HL-60/S4 treated with retinoic acid at 250 ng/mL for 4 days and 3 days (cell line): Measurements from ENCODE around the gene SYNGR4.
"Not testable (repeated sequence)": the region's sequence is repeated elsewhere in the genome, so short reads cannot be mapped to it uniquely, and the experiment has no call there.

Experiments used
- in situ Hi-C: fragments of 300-500 bp; cut with MboI; formaldehyde crosslinking; loops from 2 replicates; pipeline ENCODE4 v1.7.0; 2022; ENCODE audit warnings: low sequenced_read_pairs

The SYNGR4 gene

DNA sequence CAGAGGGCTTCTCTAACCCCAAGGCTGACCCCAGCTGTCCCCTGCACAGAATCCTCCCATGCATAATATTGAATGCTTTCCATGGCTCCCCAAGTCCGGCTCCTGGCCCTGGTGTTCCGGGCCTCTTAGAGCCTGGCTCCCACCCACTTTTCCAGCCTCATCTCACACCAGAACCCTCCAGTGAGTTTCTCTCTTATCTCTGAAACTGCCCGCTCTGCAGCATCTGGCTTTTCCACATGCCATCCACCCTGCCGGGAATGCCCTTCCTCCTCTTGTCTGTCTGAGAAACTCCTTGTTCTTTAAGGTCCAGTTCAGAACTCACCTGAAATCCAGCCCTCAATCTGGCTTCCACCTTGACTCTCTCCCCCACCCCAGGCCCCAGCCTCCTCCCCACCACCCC lies 6.8 kb downstream of the SYNGR4 start:
- in situ Hi-C loops = no loop called here

DNA sequence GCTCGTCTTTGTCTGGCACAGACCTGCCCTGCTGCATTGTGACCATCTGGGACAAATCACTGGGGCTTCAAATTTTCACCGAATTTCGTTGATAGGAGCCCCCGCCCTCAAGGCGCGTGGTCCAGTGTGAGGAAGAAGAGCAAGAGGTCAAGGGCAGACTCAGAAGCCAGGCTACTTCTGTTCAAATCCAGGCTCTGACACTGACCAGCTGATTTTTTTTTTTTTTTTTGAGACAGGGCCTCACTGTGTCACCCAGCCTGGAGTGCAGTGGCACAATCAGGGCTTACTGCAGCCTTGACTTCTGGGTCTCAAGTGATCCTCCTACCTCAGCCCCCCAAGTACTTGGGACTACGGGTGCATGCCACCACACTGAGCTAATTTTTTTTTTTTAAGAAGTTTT lies 7.2 kb downstream of the SYNGR4 start:
- in situ Hi-C loops = no loop called here

DNA sequence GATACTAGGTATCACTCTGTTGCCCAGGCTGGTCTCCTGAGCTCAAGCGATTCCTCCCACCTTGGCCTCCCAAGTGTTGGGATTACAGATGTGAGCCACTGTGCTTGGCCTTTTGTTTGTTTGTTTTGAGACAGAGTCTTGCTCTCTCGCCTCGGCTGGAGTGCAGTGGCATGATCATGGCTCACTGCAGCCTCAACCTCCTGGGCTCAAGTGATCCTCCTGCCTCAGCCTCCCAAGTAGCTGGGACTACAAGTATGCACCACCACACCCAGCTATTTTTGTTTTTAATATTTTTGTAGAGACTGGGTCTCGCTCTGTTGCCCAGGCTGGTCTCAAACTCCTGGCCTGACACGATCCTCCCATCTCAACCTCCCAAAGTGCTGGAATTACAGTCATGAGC lies 7.6 kb downstream of the SYNGR4 start:
- in situ Hi-C loops = not testable (repeated sequence)

DNA sequence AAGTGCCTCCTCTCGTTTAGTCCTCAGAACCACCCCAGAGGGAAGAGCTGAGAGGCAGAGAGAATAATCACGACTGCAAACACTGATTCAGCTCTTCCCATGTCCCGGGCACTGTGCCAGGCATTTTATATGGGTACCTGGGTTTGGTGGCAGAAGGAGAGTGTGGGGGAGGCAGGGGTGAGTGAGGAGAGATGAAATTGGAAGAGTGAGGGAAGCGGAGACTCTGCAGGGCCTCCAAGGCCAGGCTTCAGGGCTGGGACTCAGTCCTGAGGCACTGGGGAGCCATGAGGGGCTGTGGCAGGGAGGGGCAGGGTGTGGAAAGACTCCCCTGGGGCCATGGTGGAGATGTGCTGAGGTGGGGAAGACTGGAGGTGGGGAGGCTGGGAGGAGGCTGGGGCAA lies 8.7 kb downstream of the SYNGR4 start:
- in situ Hi-C loops = no loop called here

DNA sequence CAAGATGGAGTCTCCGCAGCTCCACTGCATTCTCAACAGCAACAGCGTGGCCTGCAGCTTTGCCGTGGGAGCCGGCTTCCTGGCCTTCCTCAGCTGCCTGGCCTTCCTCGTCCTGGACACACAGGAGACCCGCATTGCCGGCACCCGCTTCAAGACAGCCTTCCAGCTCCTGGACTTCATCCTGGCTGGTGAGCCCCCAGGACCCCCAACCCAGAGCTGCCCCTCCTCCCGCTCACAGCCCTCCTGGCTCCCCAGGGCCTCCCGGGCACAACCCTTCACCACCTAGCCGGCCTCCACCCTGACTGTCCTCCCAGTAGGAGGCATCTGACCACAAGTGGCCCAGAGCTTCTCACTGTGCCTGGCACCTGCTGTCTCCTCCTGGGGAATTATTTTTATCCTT lies 9.4 kb downstream of the SYNGR4 start:
- in situ Hi-C loops = no loop called here

DNA sequence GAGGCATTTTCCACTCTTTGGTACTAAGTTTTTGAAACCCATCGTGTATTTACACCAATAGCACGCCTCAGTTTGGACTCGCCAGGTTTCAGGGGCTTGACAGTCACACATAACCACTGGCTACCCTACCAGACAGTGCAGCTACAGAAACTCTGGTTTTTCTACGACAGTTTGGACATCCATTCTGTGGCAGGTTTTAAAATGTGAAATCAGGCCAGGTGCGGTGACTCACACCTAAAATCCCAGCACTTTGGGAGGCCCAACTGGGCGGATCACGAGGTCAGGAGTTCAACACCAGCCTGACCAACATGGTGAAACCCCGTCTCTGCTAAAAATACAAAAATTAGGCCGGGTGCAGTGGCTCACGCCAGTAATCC lies 14.0 kb downstream of the SYNGR4 start:
- in situ Hi-C loops = no loop called here

DNA sequence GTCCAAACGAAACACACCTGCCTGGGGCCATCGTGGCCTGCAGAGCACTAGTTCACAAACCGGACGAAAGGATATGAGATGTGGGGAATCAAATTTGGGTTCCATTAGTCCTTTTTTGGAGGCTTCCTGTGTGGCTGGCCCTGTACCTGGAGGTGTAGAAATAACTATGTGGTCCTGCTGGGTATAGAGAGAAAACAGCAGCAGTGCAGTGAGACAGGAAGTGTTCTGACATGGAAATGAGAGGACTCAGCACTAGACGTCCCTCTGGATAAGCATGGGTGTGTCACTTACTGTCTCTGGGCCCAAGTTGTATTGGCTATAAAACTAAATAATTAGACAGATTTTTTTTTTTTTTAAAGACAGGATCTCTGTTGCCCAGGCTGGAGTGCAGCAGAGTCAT lies 14.9 kb downstream of the SYNGR4 start:
- in situ Hi-C loops = no loop called here

DNA sequence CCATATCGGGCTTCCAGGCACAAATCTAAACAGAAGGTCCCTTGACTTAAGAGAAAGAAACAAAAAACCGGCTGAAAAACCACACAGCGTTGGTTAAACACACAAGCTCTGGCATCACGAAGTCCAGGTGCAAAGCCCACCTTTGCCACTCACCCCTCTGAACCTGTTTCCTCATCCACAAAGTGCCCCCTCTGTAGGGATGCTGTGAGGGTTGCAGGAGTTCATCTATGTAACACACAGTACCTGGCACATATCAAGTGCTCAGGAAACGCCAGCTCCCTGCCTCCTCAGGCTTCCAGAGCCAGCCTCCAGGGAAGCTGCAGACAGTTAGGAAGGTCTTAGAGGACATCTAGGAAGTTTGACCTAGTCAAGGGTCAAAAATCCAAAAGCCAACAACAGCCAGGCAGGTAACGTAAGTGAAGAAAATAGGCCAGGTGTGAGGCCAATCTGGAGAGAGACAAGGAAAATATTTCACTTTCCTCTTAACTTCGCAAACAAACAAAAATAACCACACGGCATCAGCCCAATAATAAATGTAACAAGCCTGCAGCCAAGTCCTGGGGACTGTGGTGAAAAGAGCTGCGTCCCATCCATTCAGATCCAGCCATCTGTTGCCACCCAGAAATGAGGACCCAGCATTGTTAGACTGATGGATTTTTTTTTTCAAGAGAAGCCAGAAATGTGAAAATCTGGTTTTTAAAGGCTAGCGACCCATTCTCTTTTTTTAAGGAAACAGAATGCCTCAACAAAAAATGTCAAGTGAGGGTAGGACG lies 17.2 kb downstream of the SYNGR4 start:
- in situ Hi-C loops = no loop called here

DNA sequence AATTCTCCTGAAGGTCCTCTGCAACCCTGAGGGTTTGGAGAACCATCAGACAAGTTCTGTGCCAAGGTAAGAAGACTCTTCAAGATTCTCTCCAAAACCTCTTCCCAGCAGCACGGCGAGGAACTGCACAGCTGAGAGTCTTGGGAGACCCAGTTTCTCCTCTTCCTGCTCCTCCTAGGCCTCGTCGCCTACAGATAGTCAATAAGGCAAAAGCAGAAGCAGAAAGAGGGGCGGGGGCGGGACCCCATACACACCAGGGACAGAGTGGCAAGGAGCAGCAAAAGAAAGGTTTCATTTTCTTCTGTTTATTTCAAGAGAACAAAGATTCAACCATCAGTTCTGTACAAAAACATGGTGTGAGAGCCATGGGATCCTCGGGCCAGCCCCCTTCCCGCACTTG lies 18.1 kb downstream of the SYNGR4 start:
- in situ Hi-C loops = no loop called here

DNA sequence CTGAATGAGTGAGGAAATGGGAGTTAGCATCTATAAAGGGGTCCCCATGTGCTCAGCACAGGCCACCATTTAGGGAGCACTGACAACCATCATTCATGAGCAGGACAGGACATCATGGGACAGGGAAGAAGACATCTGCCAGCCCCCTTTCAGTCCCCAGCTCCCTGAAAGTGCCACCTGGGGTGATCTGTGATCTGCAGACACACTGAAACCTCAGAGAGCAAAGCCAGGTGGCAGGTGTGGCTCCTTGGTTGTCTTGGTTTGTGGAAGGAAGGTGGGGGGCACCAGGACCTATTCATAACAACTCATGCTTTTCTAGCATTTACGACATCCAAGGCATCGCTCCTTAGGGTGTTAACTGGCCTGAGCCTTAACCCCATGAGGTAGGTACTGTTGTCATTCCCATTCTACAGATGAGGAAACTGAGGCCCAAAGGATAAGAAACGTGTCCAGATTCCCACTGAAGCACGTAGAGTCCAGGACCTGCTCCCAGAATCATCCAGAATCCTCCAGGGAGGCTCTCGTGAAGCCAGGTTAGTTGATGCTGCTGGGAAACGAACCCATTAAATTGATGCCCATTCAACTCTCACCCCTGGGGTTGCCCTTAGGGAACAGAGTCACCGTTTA lies 21.4 kb downstream of the SYNGR4 start:
- in situ Hi-C loops = no loop called here

DNA sequence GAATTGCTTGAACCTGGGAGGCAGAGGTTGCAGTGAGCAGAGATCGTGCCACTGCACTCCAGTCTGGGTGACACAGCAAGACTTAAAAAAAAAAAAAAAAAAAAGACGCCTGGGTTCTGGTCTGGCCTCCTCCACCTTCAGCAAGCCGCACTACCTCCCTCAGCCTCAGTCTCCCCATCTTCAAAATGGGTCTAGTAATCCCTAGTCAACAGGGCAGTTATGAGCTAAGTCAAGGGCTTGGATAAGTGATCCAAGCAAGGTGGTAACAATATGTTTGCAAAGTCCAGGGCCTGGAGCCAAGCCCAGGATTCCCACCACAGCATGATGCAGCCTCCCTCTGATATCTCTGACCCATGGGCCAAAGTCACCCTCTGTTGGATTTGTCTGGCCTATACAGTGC lies 22.8 kb downstream of the SYNGR4 start:
- in situ Hi-C loops = no loop called here

DNA sequence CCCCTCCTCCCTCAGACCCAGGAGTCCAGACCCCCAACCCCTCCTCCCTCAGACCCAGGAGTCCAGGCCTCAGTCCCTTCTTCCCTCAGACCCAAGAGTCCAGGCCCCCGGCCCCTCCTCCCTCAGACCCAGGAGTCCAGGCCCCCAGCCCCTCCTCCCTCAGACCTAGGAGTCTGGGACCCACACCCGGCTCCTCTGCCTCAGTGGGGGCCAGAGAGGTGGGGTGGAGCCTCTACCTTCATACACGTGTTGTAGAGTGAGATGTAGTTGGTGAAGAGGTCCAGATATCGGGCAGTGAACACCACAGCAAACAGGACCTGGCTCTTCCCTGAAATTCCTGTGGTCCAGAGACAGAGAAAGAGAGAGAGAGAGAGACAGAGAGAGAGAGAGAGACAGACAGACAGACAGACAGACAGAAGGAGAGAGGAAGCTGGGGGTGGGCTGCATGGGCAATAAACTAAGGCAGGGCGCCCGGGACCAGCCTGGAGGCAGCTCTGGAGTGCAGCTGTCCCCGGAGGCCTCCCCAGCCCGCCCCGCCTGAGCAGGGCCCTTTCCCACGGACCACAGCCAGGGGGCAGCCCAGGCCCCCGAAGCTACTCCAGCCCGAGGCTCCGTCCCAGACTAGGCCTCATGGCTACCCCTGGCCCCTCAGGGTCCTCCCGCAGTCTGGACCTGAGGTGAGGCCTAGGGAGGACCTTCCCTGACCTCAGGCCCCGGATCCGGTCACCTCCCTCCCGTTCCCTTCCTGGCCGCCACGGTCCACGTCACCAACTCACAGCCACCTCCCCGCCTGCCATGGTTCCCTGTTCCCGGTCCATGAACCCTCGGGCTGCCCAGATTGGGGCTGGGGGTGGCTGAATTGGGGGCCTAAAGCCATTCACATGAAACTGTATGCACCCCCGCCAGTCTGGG lies 26.3 kb downstream of the SYNGR4 start:
- in situ Hi-C loops = no loop called here

DNA sequence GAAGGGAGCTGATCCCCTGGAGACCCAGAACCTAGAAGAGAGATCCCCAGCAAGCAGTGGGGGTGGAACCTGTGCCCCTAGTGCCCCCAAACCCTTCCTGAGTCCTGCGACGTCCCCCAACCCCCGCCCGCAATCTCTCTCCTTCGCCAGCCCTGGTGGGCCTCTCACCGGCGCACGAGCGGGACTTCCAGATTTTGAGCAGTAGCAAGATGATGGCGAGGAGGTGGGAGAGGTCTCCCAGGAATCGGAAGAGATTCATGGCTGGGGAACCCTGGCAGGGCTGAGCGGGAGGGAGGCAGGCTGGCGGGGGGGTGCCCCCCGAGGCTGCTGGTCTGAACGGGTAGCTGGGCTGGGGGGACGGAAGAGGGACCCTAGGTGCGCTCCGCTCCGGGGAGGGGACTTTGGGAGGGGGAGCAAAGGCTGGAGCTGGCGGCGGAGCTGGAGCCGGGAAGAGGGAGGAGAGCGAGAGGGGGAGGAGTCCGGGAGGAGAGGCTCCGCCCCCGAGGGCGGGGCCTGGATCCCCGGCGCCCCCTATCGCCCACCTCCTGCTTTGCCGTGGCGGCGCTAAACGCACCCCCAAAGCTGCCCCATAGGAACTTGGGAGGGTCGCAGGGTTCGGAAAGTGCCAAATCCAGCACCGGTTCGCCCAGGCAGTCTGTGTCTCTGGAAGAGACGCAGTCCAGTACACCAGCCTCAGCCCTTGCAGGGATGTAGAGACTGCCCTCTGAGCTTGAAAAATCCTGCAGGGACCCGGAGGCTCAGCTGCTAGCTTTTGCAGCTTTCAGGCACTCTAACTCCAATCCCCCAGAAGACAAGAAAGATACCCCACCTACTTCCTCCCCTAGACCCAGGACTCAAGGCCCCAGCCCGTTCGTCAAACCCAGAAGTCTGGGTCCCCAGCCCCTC lies 27.2 kb downstream of the SYNGR4 start, which contains the start of gene KDELR1:
Gene KDELR1 (minus strand): TSS at position 452 of the 906 bp plus-strand sequence. CDS start 193 bp downstream, at position 259.
- in situ Hi-C loops = no loop called here

DNA sequence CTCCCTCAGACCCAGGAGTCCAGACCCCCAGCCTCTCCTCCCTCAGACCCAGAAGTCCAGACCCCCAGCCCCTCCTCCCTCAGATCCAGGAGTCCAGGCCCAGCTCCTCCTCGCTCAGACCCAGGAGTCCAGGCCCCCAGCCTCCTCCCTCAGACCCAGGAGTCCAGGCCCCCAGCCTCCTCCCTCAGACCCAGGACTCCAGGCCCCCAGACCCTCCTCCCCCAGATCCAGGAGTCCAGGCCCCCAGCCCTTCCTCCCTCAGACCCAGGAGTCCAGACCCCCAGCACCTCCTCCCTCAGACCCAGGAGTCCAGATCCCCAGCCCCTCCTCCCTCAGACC lies 27.8 kb downstream of the SYNGR4 start:
- in situ Hi-C loops = not testable (repeated sequence)

DNA sequence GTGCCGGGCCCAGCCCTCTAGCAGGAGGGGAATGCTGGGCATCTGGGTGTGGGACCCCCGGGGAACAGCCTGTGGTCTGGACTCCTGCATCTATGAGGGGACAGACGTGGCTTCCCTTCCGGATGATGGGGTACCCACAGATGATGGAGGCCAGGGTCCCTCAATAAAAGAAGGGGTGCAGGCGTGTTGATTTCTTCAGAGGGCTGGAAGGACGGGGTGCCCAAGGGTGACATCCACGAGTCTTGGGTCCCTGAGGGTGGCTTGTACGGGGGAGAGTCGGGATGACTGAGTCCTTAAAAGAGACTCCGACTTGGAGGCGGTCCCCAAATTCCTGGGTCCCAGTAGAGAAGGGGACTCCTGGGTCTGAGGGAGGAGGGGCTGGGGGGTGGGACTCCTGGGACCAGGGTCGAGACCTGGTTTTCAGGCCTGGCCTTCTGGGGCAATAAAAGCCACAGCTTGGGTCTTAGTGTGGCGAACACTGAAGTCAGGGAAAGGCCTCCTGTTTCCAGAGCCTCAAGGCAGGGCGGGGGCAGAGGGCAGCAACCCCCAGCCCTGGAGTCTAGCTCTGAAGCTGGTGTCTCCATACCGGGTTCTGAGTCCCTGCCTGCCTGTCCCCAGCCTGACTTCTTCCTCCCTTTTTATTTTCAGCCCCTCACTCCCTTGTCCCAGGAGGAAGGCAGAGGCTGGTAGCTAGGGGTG lies 28.8 kb downstream of the SYNGR4 start:
- in situ Hi-C loops = no loop called here

DNA sequence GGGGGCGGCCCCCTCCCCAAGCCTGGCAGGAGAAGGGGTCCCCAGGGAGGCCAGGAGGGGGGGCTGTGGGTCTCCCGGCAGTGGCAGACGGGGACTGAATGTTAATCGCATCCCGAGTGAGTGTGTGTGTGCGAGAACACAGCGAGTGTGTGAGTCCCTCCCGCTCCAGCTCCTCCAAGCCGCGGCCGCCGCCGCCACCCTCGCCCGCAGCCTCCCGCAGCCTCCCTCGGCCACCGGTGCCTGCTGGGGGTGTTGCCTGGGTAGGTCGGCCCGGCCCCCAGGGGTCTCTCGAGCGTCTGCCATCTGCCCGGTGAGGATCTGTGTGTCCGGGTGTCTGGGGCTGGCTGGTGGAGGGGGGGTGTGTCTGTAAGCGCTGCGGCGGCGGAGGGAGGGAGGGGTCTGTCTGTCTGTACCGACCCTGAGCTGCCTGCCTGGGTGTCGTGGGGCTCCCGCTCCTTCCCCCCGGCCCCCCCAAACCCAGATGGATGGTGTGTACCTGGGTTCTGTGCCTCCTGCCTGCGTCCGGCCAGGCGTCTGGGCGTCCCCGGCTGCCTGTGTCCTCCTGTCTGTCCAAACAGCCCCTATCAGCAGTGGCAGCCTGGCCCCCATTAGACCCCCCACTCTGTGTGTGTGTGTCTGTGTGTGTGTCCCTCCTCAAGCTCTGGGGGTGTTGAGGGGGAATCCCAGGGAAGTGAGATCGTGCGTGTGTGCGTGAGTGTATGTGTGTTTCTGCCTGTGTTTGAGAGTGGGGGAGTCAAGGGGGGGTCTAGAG lies 29.6 kb downstream of the SYNGR4 start, which contains the start of gene GRIN2D:
Gene GRIN2D (plus strand): TSS at position 110 of the 772 bp plus-strand sequence. CDS start 4,725 bp downstream, outside the sequence.
- in situ Hi-C loops = no loop called here

DNA sequence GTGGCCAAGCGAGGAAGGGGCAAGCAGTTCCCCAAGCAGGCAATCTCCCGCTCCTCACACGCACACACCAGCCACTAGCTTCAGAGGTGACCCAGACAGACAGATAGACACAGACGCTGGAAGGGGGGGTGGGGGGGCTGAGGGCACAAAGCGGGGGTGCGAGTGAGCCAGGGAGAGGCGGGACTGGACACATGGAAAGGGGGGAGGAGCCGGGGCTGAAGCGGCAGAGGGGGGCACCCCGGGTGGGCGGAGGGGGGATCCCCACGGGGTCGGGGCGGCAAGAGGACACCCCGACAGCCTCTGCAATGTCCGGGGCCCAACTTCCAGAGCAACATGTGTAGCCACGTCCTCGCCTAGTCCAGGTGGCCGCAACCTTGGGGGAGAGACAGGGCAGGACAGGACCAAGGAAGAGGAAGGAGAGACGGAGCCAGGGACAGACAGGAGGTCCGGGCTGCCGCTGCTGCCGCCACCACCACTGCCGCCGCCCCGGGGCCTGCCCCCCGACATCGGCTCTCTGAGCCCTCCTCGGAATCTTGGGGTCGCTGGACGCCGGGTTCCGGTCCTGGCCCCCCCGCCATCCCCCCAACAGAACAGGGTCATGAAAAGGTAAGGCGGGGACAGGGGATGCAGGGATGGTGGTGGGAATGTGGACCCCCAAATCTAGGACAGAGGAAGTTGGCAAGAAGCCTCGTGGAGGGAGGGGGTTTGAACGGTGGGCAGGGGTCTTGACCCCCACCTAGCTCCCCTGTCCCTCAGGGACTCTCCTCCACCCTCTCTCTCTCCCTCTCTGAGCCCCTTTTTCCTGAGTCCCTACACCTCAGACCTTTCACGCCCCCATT lies 30.4 kb downstream of the SYNGR4 start:
- in situ Hi-C loops = no loop called here

DNA sequence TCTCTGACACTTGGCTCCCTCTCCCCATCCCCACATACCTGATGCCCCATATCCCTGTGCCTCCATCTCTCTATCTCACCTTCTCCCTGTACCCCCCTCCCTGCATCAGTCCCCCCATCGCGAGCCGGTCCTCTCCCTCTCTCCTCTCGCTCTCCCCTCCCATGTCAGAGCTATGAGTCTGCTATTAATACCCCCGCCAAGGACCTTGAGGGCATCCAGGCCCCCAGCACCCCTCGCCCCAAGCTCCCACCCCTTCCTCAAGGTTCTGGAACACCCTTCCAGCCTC lies 30.9 kb downstream of the SYNGR4 start:
- in situ Hi-C loops = no loop called here

DNA sequence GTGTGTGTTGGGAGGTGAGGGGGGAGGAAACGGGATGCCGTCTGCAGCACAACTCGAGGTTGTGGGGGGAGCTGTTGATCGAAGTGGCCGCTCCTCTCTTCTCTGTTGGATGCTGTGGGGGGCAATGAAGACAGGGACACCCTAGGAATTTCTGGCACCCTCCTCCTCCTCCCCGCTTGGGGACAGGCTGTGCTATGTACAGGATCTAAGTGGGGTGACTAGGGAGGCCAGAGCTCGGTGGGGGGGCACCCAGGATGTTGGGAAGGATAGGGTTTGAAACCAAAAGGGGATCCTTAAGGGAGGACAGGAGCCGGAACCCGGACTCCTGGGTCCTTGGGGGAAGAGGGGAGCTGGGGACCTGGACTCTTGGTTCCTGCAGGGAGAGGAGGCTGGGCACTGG lies 31.3 kb downstream of the SYNGR4 start:
- in situ Hi-C loops = no loop called here
